ENCODE data around the gene CPTP.

The CPTP gene

DNA sequence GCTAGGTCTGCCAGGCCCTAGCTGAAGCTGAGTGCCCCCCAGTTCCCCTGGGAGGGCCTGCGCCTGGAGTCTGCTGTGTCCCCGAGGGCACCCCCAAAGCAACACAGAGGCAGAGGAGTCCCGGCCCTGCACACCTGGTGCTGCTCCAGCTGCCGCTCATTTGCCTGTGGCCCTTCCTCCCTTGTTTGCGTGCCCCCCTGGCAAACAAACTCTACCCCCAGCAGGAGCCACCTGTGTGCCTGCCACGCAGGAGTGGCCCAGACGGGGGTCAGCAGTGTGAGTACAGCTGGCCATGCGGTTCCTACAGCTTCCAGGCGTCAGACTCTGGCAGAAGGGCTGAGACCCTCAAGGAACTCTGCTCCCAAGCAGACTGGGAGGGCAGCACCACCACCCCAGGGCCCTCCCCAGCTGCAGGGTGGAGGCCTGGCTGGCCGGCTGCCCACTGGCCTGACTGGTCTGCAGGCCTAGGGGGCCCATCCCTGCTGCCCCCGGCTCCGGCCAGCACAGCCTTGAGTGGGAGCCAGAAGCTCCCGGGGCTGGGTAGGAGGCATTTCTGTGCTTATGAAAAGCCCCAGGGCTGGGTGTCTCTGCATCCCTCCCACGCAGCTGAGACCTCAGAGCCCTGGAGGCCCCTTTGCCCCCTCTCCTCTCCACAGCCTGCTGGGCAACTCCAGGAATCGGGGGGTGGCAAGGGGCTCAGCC lies 5.9 kb downstream of the CPTP start:
- H2AFZ ChIP-seq: no peak overlapping the region
- H3K27ac ChIP-seq: no peak overlapping the region
- no peaks in the 10 kb centered on the region for H3K36me3 ChIP-seq (ENCODE audit: control insufficient read depth, insufficient read depth, low read length)
- H3K9ac ChIP-seq: no peak overlapping the region
- H3K9me3 ChIP-seq (ENCODE audit: control insufficient read depth, low read length): no peaks in the 10 kb centered on the region
- no peak overlapping the region for H3K4me2 ChIP-seq (ENCODE audit: low read length)
- no peak overlapping the region for H3K4me3 ChIP-seq (ENCODE audit: low read depth, low read length)
- TF ChIP-seq, protein P1, sequence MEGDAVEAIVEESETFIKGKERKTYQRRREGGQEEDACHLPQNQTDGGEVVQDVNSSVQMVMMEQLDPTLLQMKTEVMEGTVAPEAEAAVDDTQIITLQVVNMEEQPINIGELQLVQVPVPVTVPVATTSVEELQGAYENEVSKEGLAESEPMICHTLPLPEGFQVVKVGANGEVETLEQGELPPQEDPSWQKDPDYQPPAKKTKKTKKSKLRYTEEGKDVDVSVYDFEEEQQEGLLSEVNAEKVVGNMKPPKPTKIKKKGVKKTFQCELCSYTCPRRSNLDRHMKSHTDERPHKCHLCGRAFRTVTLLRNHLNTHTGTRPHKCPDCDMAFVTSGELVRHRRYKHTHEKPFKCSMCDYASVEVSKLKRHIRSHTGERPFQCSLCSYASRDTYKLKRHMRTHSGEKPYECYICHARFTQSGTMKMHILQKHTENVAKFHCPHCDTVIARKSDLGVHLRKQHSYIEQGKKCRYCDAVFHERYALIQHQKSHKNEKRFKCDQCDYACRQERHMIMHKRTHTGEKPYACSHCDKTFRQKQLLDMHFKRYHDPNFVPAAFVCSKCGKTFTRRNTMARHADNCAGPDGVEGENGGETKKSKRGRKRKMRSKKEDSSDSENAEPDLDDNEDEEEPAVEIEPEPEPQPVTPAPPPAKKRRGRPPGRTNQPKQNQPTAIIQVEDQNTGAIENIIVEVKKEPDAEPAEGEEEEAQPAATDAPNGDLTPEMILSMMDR (IDR thresholded peaks at IDR 0.05): no peak
- peaks cover 2% of the 10 kb centered on the region for H3K79me2 ChIP-seq
- H3K27me3 ChIP-seq (ENCODE audit: control insufficient read depth, insufficient read depth, low read length): no peaks in the 10 kb centered on the region
- peaks cover 5% of the 10 kb centered on the region for H3K4me1 ChIP-seq

DNA sequence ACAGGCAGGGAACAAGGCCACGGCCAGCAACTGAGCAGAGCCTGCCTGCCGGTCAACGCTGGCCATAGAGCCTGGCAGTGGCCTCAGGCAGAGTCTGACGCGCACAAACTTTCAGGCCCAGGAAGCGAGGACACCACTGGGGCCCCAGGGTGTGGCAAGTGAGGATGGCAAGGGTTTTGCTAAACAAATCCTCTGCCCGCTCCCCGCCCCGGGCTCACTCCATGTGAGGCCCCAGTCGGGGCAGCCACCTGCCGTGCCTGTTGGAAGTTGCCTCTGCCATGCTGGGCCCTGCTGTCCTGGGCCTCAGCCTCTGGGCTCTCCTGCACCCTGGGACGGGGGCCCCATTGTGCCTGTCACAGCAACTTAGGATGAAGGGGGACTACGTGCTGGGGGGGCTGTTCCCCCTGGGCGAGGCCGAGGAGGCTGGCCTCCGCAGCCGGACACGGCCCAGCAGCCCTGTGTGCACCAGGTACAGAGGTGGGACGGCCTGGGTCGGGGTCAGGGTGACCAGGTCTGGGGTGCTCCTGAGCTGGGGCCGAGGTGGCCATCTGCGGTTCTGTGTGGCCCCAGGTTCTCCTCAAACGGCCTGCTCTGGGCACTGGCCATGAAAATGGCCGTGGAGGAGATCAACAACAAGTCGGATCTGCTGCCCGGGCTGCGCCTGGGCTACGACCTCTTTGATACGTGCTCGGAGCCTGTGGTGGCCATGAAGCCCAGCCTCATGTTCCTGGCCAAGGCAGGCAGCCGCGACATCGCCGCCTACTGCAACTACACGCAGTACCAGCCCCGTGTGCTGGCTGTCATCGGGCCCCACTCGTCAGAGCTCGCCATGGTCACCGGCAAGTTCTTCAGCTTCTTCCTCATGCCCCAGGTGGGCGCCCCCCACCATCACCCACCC lies 6.7 kb downstream of the CPTP start, which contains the start of gene TAS1R3:
Gene TAS1R3 (plus strand): TSS at position 213 of the 898 bp plus-strand sequence. CDS start 66 bp downstream, at position 279.
- TF ChIP-seq, protein P1 (IDR thresholded peaks at IDR 0.05): no peak
- H3K9me3 ChIP-seq (ENCODE audit: control insufficient read depth, low read length): no peaks in the 10 kb centered on the region
- H3K79me2 ChIP-seq: peaks cover 2% of the 10 kb centered on the region
- no peak within 1 kb of the TSS for H3K4me3 ChIP-seq (ENCODE audit: low read depth, low read length)
- no peak within 1 kb of the TSS for H3K9ac ChIP-seq
- no peak within 1 kb of the TSS for H3K27ac ChIP-seq
- no peaks in the 10 kb centered on the region for H3K27me3 ChIP-seq (ENCODE audit: control insufficient read depth, insufficient read depth, low read length)
- no peak within 1 kb of the TSS for H3K4me2 ChIP-seq (ENCODE audit: low read length)
- H3K4me1 ChIP-seq: no peaks in the 10 kb centered on the region
- no peaks in the 10 kb centered on the region for H3K36me3 ChIP-seq (ENCODE audit: control insufficient read depth, insufficient read depth, low read length)
- H2AFZ ChIP-seq: no peak within 1 kb of the TSS

DNA sequence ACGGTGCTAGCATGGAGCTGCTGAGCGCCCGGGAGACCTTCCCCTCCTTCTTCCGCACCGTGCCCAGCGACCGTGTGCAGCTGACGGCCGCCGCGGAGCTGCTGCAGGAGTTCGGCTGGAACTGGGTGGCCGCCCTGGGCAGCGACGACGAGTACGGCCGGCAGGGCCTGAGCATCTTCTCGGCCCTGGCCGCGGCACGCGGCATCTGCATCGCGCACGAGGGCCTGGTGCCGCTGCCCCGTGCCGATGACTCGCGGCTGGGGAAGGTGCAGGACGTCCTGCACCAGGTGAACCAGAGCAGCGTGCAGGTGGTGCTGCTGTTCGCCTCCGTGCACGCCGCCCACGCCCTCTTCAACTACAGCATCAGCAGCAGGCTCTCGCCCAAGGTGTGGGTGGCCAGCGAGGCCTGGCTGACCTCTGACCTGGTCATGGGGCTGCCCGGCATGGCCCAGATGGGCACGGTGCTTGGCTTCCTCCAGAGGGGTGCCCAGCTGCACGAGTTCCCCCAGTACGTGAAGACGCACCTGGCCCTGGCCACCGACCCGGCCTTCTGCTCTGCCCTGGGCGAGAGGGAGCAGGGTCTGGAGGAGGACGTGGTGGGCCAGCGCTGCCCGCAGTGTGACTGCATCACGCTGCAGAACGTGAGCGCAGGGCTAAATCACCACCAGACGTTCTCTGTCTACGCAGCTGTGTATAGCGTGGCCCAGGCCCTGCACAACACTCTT lies 7.6 kb downstream of the CPTP start:
- no peak overlapping the region for H3K9ac ChIP-seq
- H3K36me3 ChIP-seq (ENCODE audit: control insufficient read depth, insufficient read depth, low read length): no peaks in the 10 kb centered on the region
- no peak overlapping the region for H3K27ac ChIP-seq
- TF ChIP-seq, protein P1 (IDR thresholded peaks at IDR 0.05): no peak
- H3K4me1 ChIP-seq: no peaks in the 10 kb centered on the region
- H3K4me2 ChIP-seq (ENCODE audit: low read length): no peak overlapping the region
- peaks cover 2% of the 10 kb centered on the region for H3K79me2 ChIP-seq
- H2AFZ ChIP-seq: no peak overlapping the region
- no peak overlapping the region for H3K4me3 ChIP-seq (ENCODE audit: low read depth, low read length)
- no peaks in the 10 kb centered on the region for H3K27me3 ChIP-seq (ENCODE audit: control insufficient read depth, insufficient read depth, low read length)
- no peaks in the 10 kb centered on the region for H3K9me3 ChIP-seq (ENCODE audit: control insufficient read depth, low read length)

DNA sequence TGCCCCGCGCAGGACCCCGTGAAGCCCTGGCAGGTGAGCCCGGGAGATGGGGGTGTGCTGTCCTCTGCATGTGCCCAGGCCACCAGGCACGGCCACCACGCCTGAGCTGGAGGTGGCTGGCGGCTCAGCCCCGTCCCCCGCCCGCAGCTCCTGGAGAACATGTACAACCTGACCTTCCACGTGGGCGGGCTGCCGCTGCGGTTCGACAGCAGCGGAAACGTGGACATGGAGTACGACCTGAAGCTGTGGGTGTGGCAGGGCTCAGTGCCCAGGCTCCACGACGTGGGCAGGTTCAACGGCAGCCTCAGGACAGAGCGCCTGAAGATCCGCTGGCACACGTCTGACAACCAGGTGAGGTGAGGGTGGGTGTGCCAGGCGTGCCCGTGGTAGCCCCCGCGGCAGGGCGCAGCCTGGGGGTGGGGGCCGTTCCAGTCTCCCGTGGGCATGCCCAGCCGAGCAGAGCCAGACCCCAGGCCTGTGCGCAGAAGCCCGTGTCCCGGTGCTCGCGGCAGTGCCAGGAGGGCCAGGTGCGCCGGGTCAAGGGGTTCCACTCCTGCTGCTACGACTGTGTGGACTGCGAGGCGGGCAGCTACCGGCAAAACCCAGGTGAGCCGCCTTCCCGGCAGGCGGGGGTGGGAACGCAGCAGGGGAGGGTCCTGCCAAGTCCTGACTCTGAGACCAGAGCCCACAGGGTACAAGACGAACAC lies 8.3 kb downstream of the CPTP start:
- Histone ChIP-seq H3K9ac (no peak overlapping the region), H2AFZ (no peak overlapping the region), H3K4me1 (no peaks in the 10 kb centered on the region), H3K4me3 (ENCODE audit: low read depth, low read length) (no peak overlapping the region), H3K36me3 (ENCODE audit: control insufficient read depth, insufficient read depth, low read length) (no peaks in the 10 kb centered on the region), H3K27ac (no peak overlapping the region), H3K4me2 (ENCODE audit: low read length) (no peak overlapping the region), H3K27me3 (ENCODE audit: control insufficient read depth, insufficient read depth, low read length) (no peaks in the 10 kb centered on the region), H3K9me3 (ENCODE audit: control insufficient read depth, low read length) (no peaks in the 10 kb centered on the region), H3K79me2 (peaks cover 2% of the 10 kb centered on the region)
- TF ChIP-seq, protein P1 (IDR thresholded peaks at IDR 0.05): no peak

Data from parathyroid adenoma (tissue), 2 donors.